Ureter (tissue), 1 donor: ENCODE results near the gene TMCO1. TPM values are rescaled to one million over a fixed set of nuclear protein-coding genes. Genes with fewer than 3 reads are reported as not detected.
"Not testable (repeated sequence)": the region's sequence is repeated elsewhere in the genome, so short reads cannot be mapped to it uniquely, and the experiment has no call there.

Experiments
- DNase-seq: peaks from one replicate; pipeline ENCODE4 v3.0.0-alpha.2; 2020; ENCODE audit warnings: low spot score
- total RNA-seq: library from RNA; stranded (reverse); gene quantifications from one replicate; pipeline ENCODE4 v1.2.4, GENCODE V29; 2023
- donor health status: DM: yes; HTN: yes; CAD: no.

The TMCO1 gene
- total RNA-seq, 1 donor from 2014 or later, result 92.4 TPM

DNA sequence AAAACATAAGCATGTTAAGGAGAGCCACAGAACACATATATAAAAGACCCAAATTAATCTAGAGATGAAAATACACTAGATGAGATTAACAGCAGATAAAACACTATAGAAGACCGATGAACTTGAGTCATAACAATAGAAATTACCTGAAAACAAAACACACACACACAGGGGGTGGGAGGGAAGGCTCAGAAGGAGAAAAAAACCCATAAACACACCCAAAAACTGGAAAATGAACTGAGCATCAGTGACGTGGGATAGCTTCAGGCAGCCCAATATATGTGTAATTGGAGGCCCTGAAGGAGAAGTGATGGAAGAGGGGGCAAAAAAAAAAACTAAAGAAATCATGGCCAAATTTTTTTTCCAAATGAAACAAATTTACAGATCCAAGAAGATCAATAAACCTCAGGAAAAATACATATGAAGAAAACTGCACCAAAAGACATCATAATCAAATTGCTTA is 81.7 kb downstream of the TMCO1 start:
- no peak for DNase-seq

GRCh38 chr1:165686121-165686970 is 82.3 kb downstream of the TMCO1 start:
- DNase-seq, result no peak

GRCh38 chr1:165683848-165684485 is 84.7 kb downstream of the TMCO1 start:
- no peak for DNase-seq

DNA sequence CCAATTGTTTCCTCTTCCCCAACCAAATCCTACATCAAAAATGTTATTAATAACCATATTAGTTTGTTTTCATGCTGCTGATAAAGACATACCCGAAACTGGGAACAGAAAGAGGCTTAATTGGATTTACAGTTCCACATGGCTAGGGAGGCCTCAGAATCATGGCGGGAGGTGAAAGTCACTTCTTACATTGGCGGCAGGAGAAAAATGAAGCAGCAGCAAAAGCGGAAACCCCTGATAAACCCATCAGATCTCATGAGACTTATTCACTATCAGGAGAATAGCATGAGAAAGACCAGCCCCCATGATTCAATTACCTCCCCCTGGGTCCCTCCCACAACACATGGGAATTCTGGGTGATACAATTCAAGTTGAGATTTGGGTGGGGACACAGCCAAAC is 87.9 kb downstream of the TMCO1 start:
- not testable (repeated sequence) for DNase-seq

GRCh38 chr1:165680303-165680702 is 88.4 kb downstream of the TMCO1 start:
- DNase-seq, result no peak

- no peak for DNase-seq
Measured at GRCh38 chr1:165679282-165680036, 89.2 kb downstream of the TMCO1 start.

DNA sequence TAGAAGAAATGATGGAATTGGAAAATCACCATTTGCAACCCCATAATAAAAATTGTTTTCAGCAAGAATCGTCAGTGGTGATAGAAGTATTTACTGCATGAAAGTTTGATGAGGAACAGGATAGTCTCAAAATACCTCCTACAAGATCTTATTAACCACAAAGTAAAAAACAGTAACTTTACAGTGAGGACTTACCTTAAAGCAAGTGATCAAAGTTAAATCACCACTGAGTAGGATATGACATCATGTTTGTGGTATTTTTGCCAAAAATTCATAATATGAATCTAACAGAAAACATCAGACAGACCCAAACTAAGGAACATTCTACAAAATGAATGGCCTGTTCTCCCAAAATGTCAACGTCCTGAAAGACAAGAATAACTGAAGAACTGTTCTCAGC is 90.2 kb downstream of the TMCO1 start:
- no peak for DNase-seq

Other genes with a start within 250 kb of the TMCO1 start
- gene LRRC52, start 224.9 kb downstream of the TMCO1 start, total RNA-seq, result not detected
- gene MGST3, start 137.6 kb downstream of the TMCO1 start, total RNA-seq, result 161 TPM
- gene ALDH9A1, start 70.3 kb downstream of the TMCO1 start, total RNA-seq, result 60.5 TPM
- gene UCK2, start 58.7 kb upstream of the TMCO1 start, total RNA-seq, result 44.7 TPM